IPS-NIHi7 (cell line): Measurements from ENCODE around the gene MAP3K5.
A peak's percentile ranks its signal among the peaks of the same experiment; 100 is the strongest.

Source experiments
- DNase-seq: peaks from one replicate; pipeline ENCODE4 v3.0.0; 2012; ENCODE audit warnings: mixed read lengths; ENCODE audit errors: extremely low spot score

Gene MAP3K5

GRCh38 chr6:136644597-136644952 lies 147.7 kb downstream of the MAP3K5 start:
- no peak for DNase-seq

- DNase-seq = peak; percentile 85
Measured at GRCh38 chr6:136643850-136644596, 148.3 kb downstream of the MAP3K5 start.

- no peak for DNase-seq
Measured at GRCh38 chr6:136641873-136642465, 150.3 kb downstream of the MAP3K5 start.

GRCh38 chr6:136641166-136641565 lies 151.1 kb downstream of the MAP3K5 start:
- DNase-seq = no peak

- DNase-seq = no peak
Measured at GRCh38 chr6:136640132-136640915, 152.0 kb downstream of the MAP3K5 start.

GRCh38 chr6:136639702-136640101 lies 152.6 kb downstream of the MAP3K5 start:
- no peak for DNase-seq

- DNase-seq = no peak
Measured at GRCh38 chr6:136635615-136636014, 156.7 kb downstream of the MAP3K5 start.

- no peak for DNase-seq
Measured at GRCh38 chr6:136633355-136633754, 158.9 kb downstream of the MAP3K5 start.

- DNase-seq = no peak
Measured at GRCh38 chr6:136628996-136629395, 163.3 kb downstream of the MAP3K5 start.

- DNase-seq = no peak
Measured at GRCh38 chr6:136627191-136627590, 165.1 kb downstream of the MAP3K5 start.

GRCh38 chr6:136625293-136625692 lies 167.0 kb downstream of the MAP3K5 start:
- DNase-seq = no peak

- no peak for DNase-seq
Measured at GRCh38 chr6:136624347-136624746, 167.9 kb downstream of the MAP3K5 start.

GRCh38 chr6:136618086-136618485 lies 174.2 kb downstream of the MAP3K5 start:
- no peak for DNase-seq

GRCh38 chr6:136616527-136616926 lies 175.8 kb downstream of the MAP3K5 start:
- no peak for DNase-seq

GRCh38 chr6:136614994-136615393 lies 177.3 kb downstream of the MAP3K5 start:
- DNase-seq = no peak

- DNase-seq = no peak
Measured at GRCh38 chr6:136614350-136614749, 177.9 kb downstream of the MAP3K5 start.

GRCh38 chr6:136613477-136613876 lies 178.8 kb downstream of the MAP3K5 start:
- no peak for DNase-seq

GRCh38 chr6:136612666-136613389 lies 179.4 kb downstream of the MAP3K5 start:
- no peak for DNase-seq

- no peak for DNase-seq
Measured at GRCh38 chr6:136611746-136612145, 180.5 kb downstream of the MAP3K5 start.

- no peak for DNase-seq
Measured at GRCh38 chr6:136611133-136611532, 181.1 kb downstream of the MAP3K5 start.

GRCh38 chr6:136609873-136610706 lies 182.2 kb downstream of the MAP3K5 start:
- peak; percentile 50 for DNase-seq
